OCI-LY7 (cell line): ENCODE results near the gene TEX55.

Experiments
- EZH2phosphoT487 ChIP-seq: fragments of 200-600 bp; sonication (generic); IDR thresholded peaks from 2 replicates; pipeline ENCODE4 v1.6.1; 2018; ENCODE audit warnings: low read depth, borderline replicate concordance, mild to moderate bottlenecking, mixed run types, antibody characterized with exemption, low read length, moderate library complexity, mixed read lengths
- TF ChIP-seq, protein P1 (sequence below): fragments of 200-600 bp; sonication (generic); conservative IDR thresholded peaks from 2 replicates; pipeline ENCODE4 v1.5.1; 2014; ENCODE audit warnings: mild to moderate bottlenecking, antibody characterized with exemption, low read length, moderate library complexity, mixed read lengths

DNA sequence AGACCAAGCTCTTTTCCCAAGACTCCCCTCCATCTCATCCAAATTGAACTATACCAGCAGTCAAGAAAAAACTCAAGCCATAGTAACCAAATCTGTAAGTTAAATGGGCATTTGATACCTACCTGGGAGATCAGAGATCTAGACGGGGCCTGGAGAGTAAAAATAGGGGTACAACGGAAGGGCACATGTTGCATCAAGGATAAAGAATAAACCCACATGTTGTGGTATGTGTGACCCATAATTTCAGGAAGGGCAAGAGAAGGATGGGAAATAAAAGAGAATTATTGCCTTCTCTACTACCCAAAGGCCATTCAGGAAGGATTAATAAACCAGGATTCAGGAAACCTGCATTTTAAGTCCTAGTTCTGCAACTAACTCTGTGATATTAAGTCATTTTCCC lies 1.5 kb downstream of the TEX55 start:
- TF ChIP-seq, protein P1, sequence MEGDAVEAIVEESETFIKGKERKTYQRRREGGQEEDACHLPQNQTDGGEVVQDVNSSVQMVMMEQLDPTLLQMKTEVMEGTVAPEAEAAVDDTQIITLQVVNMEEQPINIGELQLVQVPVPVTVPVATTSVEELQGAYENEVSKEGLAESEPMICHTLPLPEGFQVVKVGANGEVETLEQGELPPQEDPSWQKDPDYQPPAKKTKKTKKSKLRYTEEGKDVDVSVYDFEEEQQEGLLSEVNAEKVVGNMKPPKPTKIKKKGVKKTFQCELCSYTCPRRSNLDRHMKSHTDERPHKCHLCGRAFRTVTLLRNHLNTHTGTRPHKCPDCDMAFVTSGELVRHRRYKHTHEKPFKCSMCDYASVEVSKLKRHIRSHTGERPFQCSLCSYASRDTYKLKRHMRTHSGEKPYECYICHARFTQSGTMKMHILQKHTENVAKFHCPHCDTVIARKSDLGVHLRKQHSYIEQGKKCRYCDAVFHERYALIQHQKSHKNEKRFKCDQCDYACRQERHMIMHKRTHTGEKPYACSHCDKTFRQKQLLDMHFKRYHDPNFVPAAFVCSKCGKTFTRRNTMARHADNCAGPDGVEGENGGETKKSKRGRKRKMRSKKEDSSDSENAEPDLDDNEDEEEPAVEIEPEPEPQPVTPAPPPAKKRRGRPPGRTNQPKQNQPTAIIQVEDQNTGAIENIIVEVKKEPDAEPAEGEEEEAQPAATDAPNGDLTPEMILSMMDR, result no peak
- TF ChIP-seq EZH2phosphoT487, result no peak
